ENCODE measurements around the gene NUTF2. TPM values are rescaled to one million over a fixed set of nuclear protein-coding genes. Genes with fewer than 3 reads are reported as not detected.

The NUTF2 gene
- total and polyA plus RNA-seq, 2 of the 8 experiments (the other 6 are each of a cell fraction or from before 2014, with no cell fraction given): 219 to 377 TPM

- Histone ChIP-seq H3K4me2 (ENCODE audit: insufficient read depth in 1 of 2, low read depth in 2 of 2, low read length in 2 of 2) (peak overlapping the region; percentile 43 to 60; a peak in 3 of 4 replicates), H3K36me3 (ENCODE audit: control insufficient read depth in 2 of 4, insufficient read depth in 4 of 4, low read length in 3 of 4) (peaks cover 0 to 13% (median 4%) of the 10 kb centered on the region in 4 experiments; a peak in 3 of 8 replicates), H3K27ac (ENCODE audit: low read depth, low read length) (peak overlapping the region; percentile 75), H2AFZ (ENCODE audit: low read length) (no peak overlapping the region), H3K23me2 (ENCODE audit: low read depth, low read length) (no peaks in the 10 kb centered on the region), H3K79me1 (ENCODE audit: low read depth, low read length) (peaks cover 37% of the 10 kb centered on the region), H2BK12ac (ENCODE audit: low read depth, low read length) (peak overlapping the region; percentile 21; the same call in 1 of the 2 replicates), H3K14ac (ENCODE audit: insufficient read length) (no peak overlapping the region), H3K23ac (ENCODE audit: insufficient read length) (no peak overlapping the region), H3K4ac (replicated peaks; ENCODE audit: insufficient read length, low read depth, low read length) (no peak overlapping the region), H2BK120ac (replicated peaks; ENCODE audit: low read depth, low read length) (no peak overlapping the region), H4K8ac (ENCODE audit: extremely low read depth, insufficient read depth, low read length) (no peak overlapping the region), H3K9me3 (ENCODE audit: insufficient read depth in 2 of 2, low read depth in 1 of 2, low read length in 1 of 2) (no peaks in the 10 kb centered on the region), H3K18ac (ENCODE audit: extremely low read depth, low read length) (no peak overlapping the region; the same call in 1 of the 2 replicates), H3K27me3 (replicated peaks in 1 of 4; ENCODE audit: control insufficient read depth in 3 of 4, extremely low read depth in 1 of 4, insufficient read depth in 3 of 4, low read length in 3 of 4) (no peaks in the 10 kb centered on the region), H4K5ac (ENCODE audit: insufficient read length, low read depth, low read length) (no peak overlapping the region), H4K91ac (replicated peaks; ENCODE audit: insufficient read length, low read length) (no peak overlapping the region), H2AK5ac (ENCODE audit: low read depth, low read length) (no peak overlapping the region; the same call in 1 of the 2 replicates), H4K20me1 (replicated peaks in 1 of 2; ENCODE audit: control insufficient read depth in 1 of 2, insufficient read depth in 2 of 2, low read length in 2 of 2) (peaks cover 32 to 51% of the 10 kb centered on the region in 2 experiments), H2BK5ac (ENCODE audit: low read depth, low read length) (peak overlapping the region; percentile 8; the same call in 1 of the 2 replicates), H3K79me2 (ENCODE audit: control insufficient read depth in 1 of 2, insufficient read depth in 2 of 2, low read length in 2 of 2) (peaks cover 42 to 94% of the 10 kb centered on the region in 2 experiments), H3K9ac (replicated peaks in 1 of 4; ENCODE audit: extremely low read depth in 1 of 4, low read depth in 3 of 4, low read length in 3 of 4) (peak overlapping the region in 1 of 4 experiments; percentile 44; a peak in 2 of 7 replicates), H3K56ac (replicated peaks; ENCODE audit: insufficient read length, low read depth, low read length) (no peak overlapping the region), H2BK15ac (ENCODE audit: low read length) (no peak overlapping the region), H3K4me1 (replicated peaks in 1 of 4; ENCODE audit: control insufficient read depth in 3 of 4, insufficient read depth in 4 of 4, low read length in 3 of 4) (peaks cover 8 to 15% (median 13%) of the 10 kb centered on the region in 4 experiments), H3K4me3 (ENCODE audit: extremely low read depth in 1 of 4, insufficient read depth in 2 of 4, low read depth in 3 of 4, low read length in 4 of 4) (no peak overlapping the region; a peak in 1 of 8 replicates), H2BK20ac (ENCODE audit: low read length) (no peak overlapping the region)
- 82% methylated on average over 5 of the region's 5 CpGs; no CpG with 5 or more reads in 1 of the 2 experiments for WGBS, 2 experiments (ENCODE audit: extremely low coverage in 1 of 2, insufficient coverage in 1 of 2, insufficient read length in 1 of 2, insufficient replicate concordance in 2 of 2, low coverage in 1 of 2, low lambda C conversion rate in 2 of 2, missing lambda C conversion rate in 1 of 2)
- no peak for DNase-seq (ENCODE audit: low read depth in 1 of 2, low spot score in 2 of 2)
- FAIRE-seq: no peak
- TF ChIP-seq TAF1 (IDR thresholded peaks at IDR 0.05; ENCODE audit: low read depth, low read length): 0 out of 2 replicates have a peak, but pooled peaks have one; percentile 1
- TF ChIP-seq CTCF (IDR thresholded peaks at IDR 0.05; ENCODE audit: control extremely low read depth in 1 of 3, insufficient read depth in 1 of 3, low read depth in 1 of 3, low read length in 3 of 3): no peak
- CTCF ChIA-PET (ENCODE audit: partially characterized antibody): interaction anchor here (0.6 to 3.5 kb wide), 10 partner anchors 12 to 194 kb away, joined by 3 to 20 read pairs (median 3); partner anchors contain the start of gene NRN1L
- POLR2A ChIA-PET (ENCODE audit: partially characterized antibody): interaction anchor here (1.0 to 2.9 kb wide), 4 partner anchors 9 to 228 kb away, joined by 3 to 27 read pairs (median 3); partner anchors contain the start of genes CENPT, NFATC3 and NUTF2
These were observed 10.3 kb downstream of the NUTF2 start for GRCh38 chr16:67856927-67857546.
